SIG-M5 (cell line): ENCODE data around the gene PSTPIP1.
A peak's percentile ranks its signal among the peaks of the same experiment; 100 is the strongest.

Experiments used
- DNase-seq: peaks from one replicate; lab custom pipeline; 2025; lab: John Stamatoyannopoulos, UW

The PSTPIP1 gene

GRCh38 chr15:76998663-76999285, 3.8 kb downstream of the PSTPIP1 start:
- DNase-seq, result no peak

GRCh38 chr15:76999996-77000395, 5.1 kb downstream of the PSTPIP1 start:
- DNase-seq, result no peak

- no peak for DNase-seq
Observed at GRCh38 chr15:77001351-77001750, 6.4 kb downstream of the PSTPIP1 start.

- DNase-seq, result no peak
Observed at GRCh38 chr15:77001966-77002365, 7.0 kb downstream of the PSTPIP1 start.

- DNase-seq, result no peak
Observed at GRCh38 chr15:77002436-77002835, 7.5 kb downstream of the PSTPIP1 start.

GRCh38 chr15:77002954-77003912, 8.3 kb downstream of the PSTPIP1 start:
- DNase-seq, result peak; percentile 72

DNA sequence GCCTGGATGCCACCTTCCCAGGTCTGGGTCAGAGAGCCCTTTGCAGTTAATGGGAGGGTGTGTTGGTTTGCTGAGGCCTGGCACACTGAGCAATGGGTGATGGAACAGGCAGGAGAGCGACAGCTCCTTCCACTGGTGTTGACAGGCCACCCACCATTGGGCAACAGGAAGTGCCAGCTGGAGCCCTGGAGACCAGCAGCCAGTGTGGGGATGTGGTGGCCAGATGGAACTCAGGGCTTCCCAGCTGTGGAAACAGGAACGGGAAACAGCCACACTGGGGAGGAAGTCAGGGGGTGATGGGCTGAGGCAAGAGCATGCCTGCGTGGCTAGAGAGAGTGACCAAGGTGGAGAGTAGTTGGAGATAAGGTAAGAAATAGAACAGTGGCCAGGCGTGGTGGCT, 9.3 kb downstream of the PSTPIP1 start:
- DNase-seq, result peak; percentile 26

- no peak for DNase-seq
Observed at GRCh38 chr15:77009176-77009575, 14.2 kb downstream of the PSTPIP1 start.

DNA sequence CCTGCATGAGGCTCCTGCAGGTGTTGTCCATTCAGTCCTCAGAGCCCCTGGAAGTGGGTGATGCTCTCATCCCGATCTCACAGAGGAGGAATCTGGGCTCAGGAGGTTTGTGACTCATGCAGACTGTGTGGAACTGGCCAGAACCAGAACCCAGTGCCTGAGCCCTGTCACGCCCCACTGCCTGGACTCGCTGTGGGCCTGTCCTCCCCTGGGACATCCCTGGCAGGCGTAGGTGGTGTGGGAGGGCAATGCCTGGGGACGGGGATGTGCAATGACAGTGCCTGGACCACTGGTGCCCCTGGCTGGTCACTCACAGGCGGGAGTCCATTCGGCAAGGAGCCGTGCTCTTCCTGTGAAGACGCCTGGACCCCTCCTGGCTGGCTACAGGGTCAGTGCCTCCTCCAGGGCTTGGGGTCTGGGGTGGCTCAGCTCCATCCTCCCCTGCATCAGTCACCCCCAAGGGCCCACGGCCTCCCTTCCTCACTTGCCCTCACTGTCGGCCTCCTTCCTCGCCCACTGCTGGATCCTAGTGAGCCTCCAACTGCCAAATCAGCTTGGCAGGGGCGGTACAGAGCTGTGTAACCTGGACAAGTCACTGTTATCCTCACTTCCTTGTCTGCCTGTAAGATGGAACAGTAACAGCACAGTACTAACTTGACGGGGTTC, 14.9 kb downstream of the PSTPIP1 start:
- DNase-seq, result no peak

GRCh38 chr15:77010312-77010686, 15.4 kb downstream of the PSTPIP1 start:
- DNase-seq, result no peak

DNA sequence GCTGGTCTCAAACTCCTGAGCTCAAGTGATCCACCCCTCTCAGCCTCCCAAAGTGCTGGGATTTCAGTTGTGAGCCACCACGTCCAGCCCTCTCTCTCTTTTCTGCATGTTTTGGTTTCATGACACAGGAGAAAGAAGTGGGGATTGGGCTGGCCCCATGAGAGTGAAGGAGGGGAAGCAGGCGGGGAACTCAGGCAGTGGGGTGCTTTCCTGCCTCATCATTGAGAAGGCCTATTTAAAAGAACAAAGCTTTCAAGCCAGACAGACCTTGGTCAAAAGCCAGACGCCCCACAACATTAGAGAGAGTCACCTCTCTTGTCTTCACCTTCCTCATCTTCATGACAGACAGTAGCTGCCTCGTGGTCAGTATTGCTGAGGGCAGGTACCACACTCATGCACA, 15.9 kb downstream of the PSTPIP1 start:
- no peak for DNase-seq

DNA sequence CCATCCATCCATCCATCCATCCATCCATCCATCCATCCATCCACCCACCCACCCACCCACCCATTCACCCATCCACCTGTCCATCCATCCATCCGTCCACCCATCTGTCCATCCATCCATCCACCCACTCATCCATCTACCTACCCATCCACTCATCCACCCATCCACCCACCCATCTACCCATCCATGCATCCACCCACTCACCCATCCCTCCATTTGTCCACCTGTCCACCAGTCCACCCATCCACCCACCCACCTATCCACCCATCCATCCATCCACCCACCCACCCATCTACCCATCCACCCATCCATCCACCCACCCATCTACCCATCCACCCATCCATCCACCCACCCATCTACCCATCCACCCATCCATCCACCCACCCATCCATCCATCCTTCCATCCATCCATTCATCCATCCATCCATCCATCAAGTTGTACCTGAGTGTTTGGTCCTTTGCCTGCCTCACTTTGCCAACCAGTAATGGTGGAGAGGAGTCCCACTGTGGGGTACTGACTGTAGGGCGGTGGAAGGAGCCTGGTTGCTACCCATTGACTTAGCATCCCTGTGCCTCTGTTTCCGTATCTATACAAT, 17.3 kb downstream of the PSTPIP1 start:
- DNase-seq, result no peak

- DNase-seq, result no peak
Observed at GRCh38 chr15:77012868-77013267, 17.9 kb downstream of the PSTPIP1 start.

DNA sequence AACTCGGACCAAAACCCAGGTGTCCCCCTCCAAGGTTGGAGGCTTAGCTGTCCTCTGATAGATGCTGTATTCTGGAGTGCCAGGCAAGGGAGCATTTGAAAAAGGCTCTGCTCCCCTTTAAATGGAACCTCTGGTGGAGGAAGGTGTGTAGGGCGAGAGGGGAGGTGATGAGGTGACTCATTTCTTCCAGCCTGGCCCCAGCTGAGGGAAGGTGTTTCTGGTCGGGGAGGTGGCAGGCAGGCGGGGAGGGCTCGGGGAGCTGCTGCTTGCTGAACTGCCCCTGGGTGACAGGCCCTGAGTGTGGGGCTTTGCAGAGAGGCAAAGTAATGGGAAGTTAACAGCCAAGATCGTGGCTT, 18.8 kb downstream of the PSTPIP1 start:
- no peak for DNase-seq

GRCh38 chr15:77014132-77015081, 19.5 kb downstream of the PSTPIP1 start:
- DNase-seq, result peak; percentile 39

- DNase-seq, result no peak
Observed at GRCh38 chr15:77015646-77016320, 20.9 kb downstream of the PSTPIP1 start.

- no peak for DNase-seq
Observed at GRCh38 chr15:77016321-77016695, 21.4 kb downstream of the PSTPIP1 start.

GRCh38 chr15:77017091-77017660, 22.2 kb downstream of the PSTPIP1 start:
- DNase-seq, result no peak

GRCh38 chr15:77017761-77018720, 23.1 kb downstream of the PSTPIP1 start:
- DNase-seq, result no peak
